HL-60 (cell line): ENCODE results near the gene ACTL10.

Source experiments
- GABPA ChIP-seq: IDR thresholded peaks from 2 replicates; pipeline ENCODE4 v1.6.1; 2012; ENCODE audit warnings: low read depth
- POLR2AphosphoS5 ChIP-seq: IDR thresholded peaks from 2 replicates; pipeline ENCODE4 v1.6.1; 2012; ENCODE audit warnings: low read depth
- SPI1 ChIP-seq: IDR thresholded peaks from 2 replicates; pipeline ENCODE4 v1.6.1; 2012; ENCODE audit warnings: low read depth, mild to moderate bottlenecking, borderline replicate concordance
- TF ChIP-seq, protein P1 (sequence below): IDR thresholded peaks from one replicate; pipeline ENCODE4 v1.5.1; 2011; ENCODE audit warnings: low read length, control low read depth, inconsistent platforms; ENCODE audit not compliant: insufficient read depth
- TF ChIP-seq, protein P2 (sequence below): IDR thresholded peaks from 2 replicates; pipeline ENCODE4 v1.6.1; 2012; ENCODE audit warnings: low read depth; ENCODE audit not compliant: insufficient replicate concordance

DNA sequence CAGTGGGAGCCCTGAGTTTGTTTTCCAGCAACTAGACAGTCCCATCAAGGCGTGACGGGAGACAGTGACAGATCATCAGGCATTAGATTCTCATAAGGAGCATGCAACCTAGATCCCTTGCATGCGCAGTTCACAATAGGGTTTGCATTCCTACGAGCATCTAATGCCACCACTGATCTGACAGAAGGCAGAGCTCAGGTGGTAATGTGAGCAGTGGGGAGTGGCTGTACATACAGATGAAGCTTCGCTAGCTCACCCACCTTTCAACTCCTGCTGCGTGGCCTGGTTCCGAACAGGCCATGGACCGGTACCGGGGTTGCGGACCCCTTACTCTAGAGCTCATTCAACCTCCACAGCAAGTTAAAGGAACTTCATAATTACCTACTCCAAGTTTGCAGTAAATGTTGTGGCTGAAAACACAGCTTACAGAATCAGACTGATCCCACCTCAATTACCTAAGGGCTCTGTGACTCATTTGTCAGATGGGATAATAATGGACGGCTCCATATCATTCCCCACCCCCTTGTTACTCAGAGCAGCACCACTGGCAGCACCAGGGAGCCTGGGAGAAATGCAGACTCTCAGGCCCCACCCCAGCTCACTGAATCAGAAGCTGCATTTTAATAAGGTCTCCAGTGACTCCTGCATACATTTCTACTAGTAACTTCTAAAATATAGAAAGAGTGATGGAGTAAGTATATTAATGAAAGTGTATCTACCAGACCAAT, 37.6 kb downstream of the ACTL10 start:
- TF ChIP-seq, protein P1, sequence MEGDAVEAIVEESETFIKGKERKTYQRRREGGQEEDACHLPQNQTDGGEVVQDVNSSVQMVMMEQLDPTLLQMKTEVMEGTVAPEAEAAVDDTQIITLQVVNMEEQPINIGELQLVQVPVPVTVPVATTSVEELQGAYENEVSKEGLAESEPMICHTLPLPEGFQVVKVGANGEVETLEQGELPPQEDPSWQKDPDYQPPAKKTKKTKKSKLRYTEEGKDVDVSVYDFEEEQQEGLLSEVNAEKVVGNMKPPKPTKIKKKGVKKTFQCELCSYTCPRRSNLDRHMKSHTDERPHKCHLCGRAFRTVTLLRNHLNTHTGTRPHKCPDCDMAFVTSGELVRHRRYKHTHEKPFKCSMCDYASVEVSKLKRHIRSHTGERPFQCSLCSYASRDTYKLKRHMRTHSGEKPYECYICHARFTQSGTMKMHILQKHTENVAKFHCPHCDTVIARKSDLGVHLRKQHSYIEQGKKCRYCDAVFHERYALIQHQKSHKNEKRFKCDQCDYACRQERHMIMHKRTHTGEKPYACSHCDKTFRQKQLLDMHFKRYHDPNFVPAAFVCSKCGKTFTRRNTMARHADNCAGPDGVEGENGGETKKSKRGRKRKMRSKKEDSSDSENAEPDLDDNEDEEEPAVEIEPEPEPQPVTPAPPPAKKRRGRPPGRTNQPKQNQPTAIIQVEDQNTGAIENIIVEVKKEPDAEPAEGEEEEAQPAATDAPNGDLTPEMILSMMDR = no peak
- TF ChIP-seq POLR2AphosphoS5 = no peak
- TF ChIP-seq, protein P2, sequence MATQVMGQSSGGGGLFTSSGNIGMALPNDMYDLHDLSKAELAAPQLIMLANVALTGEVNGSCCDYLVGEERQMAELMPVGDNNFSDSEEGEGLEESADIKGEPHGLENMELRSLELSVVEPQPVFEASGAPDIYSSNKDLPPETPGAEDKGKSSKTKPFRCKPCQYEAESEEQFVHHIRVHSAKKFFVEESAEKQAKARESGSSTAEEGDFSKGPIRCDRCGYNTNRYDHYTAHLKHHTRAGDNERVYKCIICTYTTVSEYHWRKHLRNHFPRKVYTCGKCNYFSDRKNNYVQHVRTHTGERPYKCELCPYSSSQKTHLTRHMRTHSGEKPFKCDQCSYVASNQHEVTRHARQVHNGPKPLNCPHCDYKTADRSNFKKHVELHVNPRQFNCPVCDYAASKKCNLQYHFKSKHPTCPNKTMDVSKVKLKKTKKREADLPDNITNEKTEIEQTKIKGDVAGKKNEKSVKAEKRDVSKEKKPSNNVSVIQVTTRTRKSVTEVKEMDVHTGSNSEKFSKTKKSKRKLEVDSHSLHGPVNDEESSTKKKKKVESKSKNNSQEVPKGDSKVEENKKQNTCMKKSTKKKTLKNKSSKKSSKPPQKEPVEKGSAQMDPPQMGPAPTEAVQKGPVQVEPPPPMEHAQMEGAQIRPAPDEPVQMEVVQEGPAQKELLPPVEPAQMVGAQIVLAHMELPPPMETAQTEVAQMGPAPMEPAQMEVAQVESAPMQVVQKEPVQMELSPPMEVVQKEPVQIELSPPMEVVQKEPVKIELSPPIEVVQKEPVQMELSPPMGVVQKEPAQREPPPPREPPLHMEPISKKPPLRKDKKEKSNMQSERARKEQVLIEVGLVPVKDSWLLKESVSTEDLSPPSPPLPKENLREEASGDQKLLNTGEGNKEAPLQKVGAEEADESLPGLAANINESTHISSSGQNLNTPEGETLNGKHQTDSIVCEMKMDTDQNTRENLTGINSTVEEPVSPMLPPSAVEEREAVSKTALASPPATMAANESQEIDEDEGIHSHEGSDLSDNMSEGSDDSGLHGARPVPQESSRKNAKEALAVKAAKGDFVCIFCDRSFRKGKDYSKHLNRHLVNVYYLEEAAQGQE = no peak
- TF ChIP-seq SPI1 = no peak
- no peak for TF ChIP-seq GABPA
